ENCODE data around the gene TET2.

Gene TET2

GRCh38 chr4:105241451-105241850 is 94.8 kb downstream of the TET2 start:
- in situ Hi-C loops (cut with MboI; ENCODE audit: low sequenced_read_pairs, unreplicated experiment): no loop called here
- TF ChIP-seq CTCF (IDR thresholded peaks at IDR 0.05; ENCODE audit: borderline replicate concordance, control extremely low read depth, extremely low read depth, insufficient read depth, missing control alignments): no peak
- DNase-seq (ENCODE audit: low spot score): no peak

DNA sequence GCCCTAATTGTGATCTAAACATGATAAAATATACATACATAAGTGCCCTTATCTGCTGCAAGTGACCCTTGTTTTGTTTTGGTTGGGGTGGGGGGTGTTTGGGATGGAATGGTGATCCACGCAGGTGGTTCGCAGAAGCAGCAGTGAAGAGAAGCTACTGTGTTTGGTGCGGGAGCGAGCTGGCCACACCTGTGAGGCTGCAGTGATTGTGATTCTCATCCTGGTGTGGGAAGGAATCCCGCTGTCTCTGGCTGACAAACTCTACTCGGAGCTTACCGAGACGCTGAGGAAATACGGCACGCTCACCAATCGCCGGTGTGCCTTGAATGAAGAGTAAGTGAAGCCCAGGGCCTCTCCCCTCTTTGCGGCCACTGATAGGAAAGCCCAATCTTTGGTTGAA is 96.8 kb downstream of the TET2 start:
- in situ Hi-C loops (cut with MboI; ENCODE audit: low sequenced_read_pairs, unreplicated experiment): no loop called here
- no peak for TF ChIP-seq CTCF (IDR thresholded peaks at IDR 0.05; ENCODE audit: borderline replicate concordance, control extremely low read depth, extremely low read depth, insufficient read depth, missing control alignments)
- no peak for DNase-seq (ENCODE audit: low spot score)

DNA sequence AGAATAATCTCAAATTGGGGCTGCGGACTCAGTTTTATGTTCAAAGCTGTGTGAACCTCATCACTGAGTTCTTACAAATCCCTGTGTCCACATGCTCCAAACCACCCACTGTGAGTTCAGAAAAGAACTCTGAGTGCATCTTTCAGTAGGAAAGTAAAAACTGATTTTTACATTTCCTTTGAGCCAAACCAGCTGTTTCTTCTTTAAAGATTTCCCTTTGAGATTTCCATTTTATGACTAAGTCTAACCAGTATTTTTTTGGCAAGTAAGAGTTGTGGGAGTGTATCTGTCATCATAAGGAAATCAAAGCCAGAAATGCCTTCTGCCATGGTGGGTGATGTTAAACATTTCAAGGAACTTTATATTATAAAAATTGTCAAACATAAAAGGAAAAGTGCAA is 100.0 kb downstream of the TET2 start:
- no peak for DNase-seq (ENCODE audit: low spot score)
- in situ Hi-C loops (cut with MboI; ENCODE audit: low sequenced_read_pairs, unreplicated experiment): no loop called here
- no peak for TF ChIP-seq CTCF (IDR thresholded peaks at IDR 0.05; ENCODE audit: borderline replicate concordance, control extremely low read depth, extremely low read depth, insufficient read depth, missing control alignments)

DNA sequence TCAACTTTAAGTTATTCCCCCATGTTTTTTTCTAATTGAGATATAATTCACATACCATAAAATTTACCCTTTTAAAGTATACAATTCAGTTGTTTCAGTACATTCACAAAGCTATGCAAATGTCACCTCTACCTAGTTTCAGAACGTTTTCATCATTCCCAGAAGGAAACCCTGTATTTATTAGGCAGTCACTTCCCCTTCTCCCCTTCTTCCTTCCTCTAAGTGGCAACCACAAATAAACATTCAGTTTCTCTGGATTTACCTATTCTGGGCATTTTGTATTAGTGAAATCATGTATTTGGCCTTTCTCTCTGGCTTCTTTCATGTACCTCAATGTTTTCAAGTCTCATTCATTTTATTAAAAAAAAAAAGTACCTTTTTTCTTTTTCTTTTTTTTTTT is 101.9 kb downstream of the TET2 start:
- DNase-seq (ENCODE audit: low spot score): no peak
- in situ Hi-C loops (cut with MboI; ENCODE audit: low sequenced_read_pairs, unreplicated experiment): no loop called here
- TF ChIP-seq CTCF (IDR thresholded peaks at IDR 0.05; ENCODE audit: borderline replicate concordance, control extremely low read depth, extremely low read depth, insufficient read depth, missing control alignments): no peak

DNA sequence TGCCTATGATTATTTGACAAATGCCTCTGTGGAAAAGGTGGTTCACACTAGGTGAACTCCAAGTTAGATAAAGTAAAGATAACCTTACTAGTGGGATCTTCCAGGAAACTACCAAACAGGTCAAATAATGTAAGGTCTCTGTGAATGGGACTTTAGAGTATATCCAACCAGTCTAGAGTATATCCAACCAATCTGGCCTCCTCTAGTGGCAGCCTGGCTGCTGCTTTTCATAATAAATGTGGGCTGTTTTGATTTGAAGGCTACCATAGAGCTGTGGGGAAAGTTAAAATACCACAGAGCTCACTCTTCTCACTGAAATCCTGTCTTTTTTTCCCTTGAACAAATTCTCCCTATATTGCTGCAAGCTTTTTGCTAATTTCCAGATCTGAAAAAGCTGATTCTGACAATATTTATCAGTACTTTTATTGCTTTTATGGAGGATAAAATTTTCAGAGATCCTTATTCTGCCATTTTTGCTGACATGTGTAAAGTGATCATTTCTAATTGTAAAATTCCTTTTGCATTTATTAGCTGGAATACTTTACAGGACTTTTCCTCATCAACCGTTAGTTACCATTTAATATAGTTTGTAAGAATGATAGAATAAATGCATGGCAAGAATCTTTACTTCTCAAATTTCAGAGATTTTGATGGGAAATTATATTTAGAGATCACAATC is 111.3 kb downstream of the TET2 start:
- in situ Hi-C loops (cut with MboI; ENCODE audit: low sequenced_read_pairs, unreplicated experiment): no loop called here
- DNase-seq (ENCODE audit: low spot score): no peak
- TF ChIP-seq CTCF (IDR thresholded peaks at IDR 0.05; ENCODE audit: borderline replicate concordance, control extremely low read depth, extremely low read depth, insufficient read depth, missing control alignments): no peak

- no peak for TF ChIP-seq CTCF (IDR thresholded peaks at IDR 0.05; ENCODE audit: borderline replicate concordance, control extremely low read depth, extremely low read depth, insufficient read depth, missing control alignments)
- in situ Hi-C loops (cut with MboI; ENCODE audit: low sequenced_read_pairs, unreplicated experiment): no loop called here
- DNase-seq (ENCODE audit: low spot score): no peak
Observed at GRCh38 chr4:105265689-105266088, 119.0 kb downstream of the TET2 start.

Measured in GM13976 (cell line).